HG02678 (cell line): Measurements from ENCODE around the gene TLL2.

ENCODE experiments used
- ATAC-seq: cut with Tn5 transposase; IDR thresholded peaks from one replicate; pipeline ENCODE4 v1.9.1; 2021; ENCODE audit warnings: mild to moderate bottlenecking, moderate library complexity; ENCODE audit not compliant: unreplicated experiment

Gene TLL2

DNA sequence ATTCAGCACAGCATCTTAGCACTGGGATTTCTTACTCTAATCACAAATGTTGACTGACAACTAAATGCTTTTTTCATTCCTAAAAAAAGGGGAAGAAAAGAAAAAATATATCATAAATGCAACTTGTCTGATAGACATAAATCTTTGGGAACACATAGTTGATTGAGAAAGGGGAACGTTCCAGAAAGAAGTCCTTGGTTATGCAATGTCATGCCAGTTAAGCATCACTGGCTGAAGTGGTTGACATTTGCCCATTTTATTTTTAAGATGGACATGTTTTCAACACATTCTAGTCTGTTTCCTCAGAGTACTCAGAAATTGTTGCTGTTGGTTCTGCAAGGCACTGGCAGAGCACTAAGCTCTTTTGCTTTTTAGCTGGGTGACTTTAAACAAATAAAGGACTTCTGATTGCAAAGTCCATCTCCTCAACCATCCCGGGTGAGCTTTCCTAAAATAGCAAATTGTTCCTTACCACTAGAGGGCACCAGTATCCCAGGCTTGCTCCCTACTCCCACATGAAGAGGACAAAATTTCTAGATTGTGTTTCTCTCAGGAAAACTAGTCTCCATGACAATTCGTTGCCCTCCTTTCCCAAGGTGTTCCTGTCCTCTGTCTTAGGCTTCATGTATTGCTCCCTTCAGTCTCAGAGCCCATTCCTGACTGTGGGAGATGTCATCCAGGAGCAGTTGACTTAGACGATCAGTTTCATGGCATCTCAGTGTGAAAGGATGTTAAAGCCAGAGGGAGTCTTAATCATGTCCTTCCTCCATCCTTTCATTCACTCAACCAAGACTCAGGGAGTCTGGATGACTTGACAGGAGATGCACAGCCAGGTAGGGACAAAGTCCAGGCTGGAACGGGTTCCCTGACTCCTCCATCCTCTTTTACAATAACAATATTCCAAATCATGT is 178.9 kb downstream of the TLL2 start:
- no peak for ATAC-seq

DNA sequence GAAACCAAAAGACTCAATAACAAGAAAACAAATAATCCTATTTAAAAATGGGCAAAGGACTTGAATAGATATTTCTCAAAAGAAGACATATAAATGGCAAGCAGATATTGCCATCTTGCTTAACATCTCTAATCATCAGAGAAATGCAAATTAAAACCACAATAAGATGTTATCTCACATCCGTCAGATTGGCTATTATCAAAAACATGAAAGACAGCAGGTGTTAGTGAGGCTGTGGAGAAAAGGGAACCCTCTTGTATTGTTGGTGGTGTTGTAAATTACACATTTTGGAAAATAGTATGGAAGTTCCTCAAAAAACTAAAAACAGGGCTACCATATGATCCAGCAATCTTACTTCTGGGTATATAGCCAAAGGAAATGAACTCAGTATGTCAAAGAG is 180.6 kb downstream of the TLL2 start:
- no peak for ATAC-seq

GRCh38 chr10:96327462-96327861 is 186.3 kb downstream of the TLL2 start:
- no peak for ATAC-seq

DNA sequence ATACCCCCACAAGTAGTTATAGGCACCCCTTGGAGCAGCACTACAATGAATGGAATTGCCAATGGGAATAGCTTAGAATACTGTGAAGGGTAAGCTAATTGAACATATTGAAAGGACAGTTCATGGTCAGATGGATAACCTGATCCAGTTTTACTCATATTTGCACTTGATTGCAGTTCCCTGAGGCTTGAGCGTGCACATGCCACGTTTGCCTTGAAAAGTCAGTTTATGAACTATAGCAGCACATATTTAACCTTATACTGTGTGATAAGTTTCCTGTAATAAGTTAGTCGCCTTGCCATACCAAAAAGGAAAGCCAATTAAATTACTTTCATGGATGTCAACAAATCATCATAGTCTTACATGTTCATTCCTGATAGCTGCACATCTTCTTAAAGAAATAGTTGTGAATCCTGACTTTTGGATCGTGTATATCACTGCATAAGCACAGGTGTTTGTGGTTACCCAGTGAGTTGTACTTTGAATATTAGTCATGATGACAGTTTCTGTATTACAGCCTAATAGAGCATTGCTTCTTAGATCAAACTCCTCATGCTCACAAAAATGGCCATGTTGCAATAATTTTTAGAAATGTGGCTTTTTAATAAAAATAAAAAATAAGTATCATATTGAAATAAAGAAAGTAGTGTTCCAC is 187.9 kb downstream of the TLL2 start:
- peak; percentile 97 for ATAC-seq

- no peak for ATAC-seq
Measured at GRCh38 chr10:96324447-96324846, 189.3 kb downstream of the TLL2 start.

DNA sequence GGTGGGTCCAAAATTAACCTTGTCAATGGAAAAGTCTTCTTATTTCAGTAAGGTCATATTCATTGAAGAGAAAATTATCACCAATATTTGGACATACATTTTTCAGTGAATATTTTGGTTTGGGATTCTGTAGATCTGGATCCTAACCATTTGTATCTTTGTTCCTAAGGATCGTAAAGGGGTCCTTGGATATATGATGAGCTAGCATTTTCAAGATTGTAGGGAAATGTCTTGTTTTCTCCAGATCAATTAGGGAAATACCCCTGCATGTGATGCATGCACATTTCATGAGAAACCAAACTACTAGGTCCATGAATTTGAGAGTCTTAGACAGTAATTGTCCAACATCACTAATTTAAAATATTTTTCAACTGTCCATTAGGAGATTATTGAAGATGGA is 191.5 kb downstream of the TLL2 start:
- ATAC-seq, result no peak

DNA sequence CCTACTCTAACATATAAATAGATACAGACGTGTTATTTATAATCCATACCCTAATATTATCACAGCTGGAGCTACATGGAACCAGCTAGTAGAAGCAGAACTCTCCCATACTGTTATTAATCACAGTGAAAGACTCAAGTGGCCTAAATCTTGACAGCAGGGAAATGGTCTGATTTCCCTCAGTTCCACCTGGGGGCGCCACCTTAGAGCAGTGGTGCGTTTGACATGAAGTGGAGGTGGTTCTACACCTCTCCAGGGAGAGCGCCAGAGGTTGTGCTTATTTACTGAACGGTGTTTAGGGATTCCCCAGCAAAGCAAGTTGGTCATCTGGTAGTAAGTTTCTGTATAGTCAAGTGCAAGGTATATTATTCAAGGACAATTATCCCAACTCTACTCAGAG is 191.9 kb downstream of the TLL2 start:
- ATAC-seq, result no peak

- no peak for ATAC-seq
Measured at GRCh38 chr10:96319754-96320474, 193.8 kb downstream of the TLL2 start.

DNA sequence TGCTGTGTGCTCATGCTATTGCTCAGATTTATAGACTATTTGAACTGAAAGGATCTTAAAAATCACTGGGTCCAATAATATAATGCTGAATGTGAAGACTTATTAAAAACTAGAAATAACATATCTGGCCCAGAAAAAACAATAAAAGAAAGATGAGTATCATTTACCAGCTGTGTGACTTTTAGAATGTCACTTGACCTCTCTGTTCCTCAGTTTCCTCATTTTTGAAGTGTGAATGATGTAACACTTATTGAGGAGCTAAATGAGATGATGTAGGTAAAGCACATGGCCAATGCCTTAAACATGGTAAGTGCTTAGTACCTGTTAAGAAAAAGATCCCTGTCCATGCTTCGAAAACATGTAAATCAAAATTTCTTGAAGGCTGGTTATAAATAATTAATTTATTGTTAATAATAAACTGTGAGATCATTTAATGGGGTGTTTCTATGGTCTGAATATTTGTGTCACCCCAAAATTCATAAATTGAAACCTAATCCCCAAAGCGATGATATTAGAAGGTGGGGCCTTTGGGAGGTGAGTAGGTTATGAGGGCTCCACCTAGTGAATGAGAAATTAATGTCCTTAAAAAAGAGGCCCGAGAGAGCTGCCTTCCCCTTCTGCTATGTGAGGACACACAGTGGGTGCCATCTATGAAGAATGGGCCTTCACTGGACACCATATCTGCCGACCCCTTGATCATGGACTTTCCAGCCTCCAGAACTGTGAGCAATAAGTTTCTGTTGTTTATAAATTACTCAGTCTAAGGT is 196.5 kb downstream of the TLL2 start:
- no peak for ATAC-seq
